Keratinocyte (primary cell): Measurements from ENCODE around the gene SLC41A3.

Experiments used
- EZH2 ChIP-seq: IDR thresholded peaks from one replicate; pipeline ENCODE4 v1.6.1; 2012; ENCODE audit warnings: inconsistent platforms, mild to moderate bottlenecking, low read length, moderate library complexity
- TF ChIP-seq, protein P1 (sequence below), 3 experiments: IDR thresholded peaks in 1 of 3; conservative IDR thresholded peaks in 1 of 3; optimal IDR thresholded peaks in 1 of 3; 2 replicates in 2 of 3; 3 replicates in 1 of 3; pipeline versions ENCODE3 to v1.5.1; 2011; ENCODE audit warnings: low read length in 3 of 3, mild to moderate bottlenecking in 3 of 3, moderate library complexity in 2 of 3, control low read depth in 1 of 3, inconsistent platforms in 1 of 3; ENCODE audit not compliant: insufficient read depth in 2 of 3; ENCODE audit errors: extremely low read depth in 1 of 3

DNA sequence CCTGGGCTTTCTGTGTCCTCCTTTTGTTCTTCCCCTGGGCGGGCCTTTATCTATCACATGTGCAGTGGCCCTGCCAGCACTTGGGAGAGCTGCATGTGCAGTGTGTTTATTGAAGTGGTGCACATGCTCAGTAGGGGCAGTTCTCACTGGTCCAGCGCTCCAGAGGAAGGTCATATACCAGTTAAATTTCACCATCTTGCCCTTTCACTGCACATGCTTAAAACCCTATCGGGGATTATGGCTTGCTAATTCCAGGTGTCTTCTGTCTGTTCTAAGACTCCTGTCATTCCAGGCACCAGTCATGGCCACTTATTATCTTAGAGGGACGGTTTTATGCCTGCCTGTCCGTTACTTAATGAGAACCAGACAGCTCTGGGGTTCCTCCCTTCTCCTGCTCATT, 62.7 kb downstream of the SLC41A3 start:
- TF ChIP-seq, protein P1, sequence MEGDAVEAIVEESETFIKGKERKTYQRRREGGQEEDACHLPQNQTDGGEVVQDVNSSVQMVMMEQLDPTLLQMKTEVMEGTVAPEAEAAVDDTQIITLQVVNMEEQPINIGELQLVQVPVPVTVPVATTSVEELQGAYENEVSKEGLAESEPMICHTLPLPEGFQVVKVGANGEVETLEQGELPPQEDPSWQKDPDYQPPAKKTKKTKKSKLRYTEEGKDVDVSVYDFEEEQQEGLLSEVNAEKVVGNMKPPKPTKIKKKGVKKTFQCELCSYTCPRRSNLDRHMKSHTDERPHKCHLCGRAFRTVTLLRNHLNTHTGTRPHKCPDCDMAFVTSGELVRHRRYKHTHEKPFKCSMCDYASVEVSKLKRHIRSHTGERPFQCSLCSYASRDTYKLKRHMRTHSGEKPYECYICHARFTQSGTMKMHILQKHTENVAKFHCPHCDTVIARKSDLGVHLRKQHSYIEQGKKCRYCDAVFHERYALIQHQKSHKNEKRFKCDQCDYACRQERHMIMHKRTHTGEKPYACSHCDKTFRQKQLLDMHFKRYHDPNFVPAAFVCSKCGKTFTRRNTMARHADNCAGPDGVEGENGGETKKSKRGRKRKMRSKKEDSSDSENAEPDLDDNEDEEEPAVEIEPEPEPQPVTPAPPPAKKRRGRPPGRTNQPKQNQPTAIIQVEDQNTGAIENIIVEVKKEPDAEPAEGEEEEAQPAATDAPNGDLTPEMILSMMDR (optimal IDR thresholded peaks at IDR 0.05 in 1 of 3, IDR thresholded peaks at IDR 0.05 in 1 of 3, conservative IDR thresholded peaks at IDR 0.05 in 1 of 3; ENCODE audit: extremely low read depth in 1 of 3, insufficient read depth in 2 of 3, low read length in 3 of 3) = no peak
- TF ChIP-seq EZH2 = no peak
